Measurements from ENCODE around the gene ESM1.

- no peak for TF ChIP-seq TFE3 (CRISPR knock-in tag; IDR thresholded peaks at IDR 0.05)
- TF ChIP-seq YY1 (IDR thresholded peaks at IDR 0.05; ENCODE audit: borderline replicate concordance in 1 of 3, control insufficient read depth in 1 of 3, extremely low read depth in 1 of 3, insufficient read depth in 3 of 3, insufficient read length in 1 of 3, insufficient replicate concordance in 2 of 3, low read depth in 1 of 3, low read length in 2 of 3): no peak
These were observed 45.4 kb upstream of the ESM1 start for GRCh38 chr5:55030676-55031369.
